HFFc6 (cell line): ENCODE results near the gene TECR. TPM values are rescaled to one million over a fixed set of nuclear protein-coding genes. Genes with fewer than 3 reads are reported as not detected.
A peak's percentile ranks its signal among the peaks of the same experiment; 100 is the strongest.

Source experiments
- DNase-seq: peaks from one replicate; pipeline ENCODE4 v3.0.0-alpha.2; 2018
- H3K27ac Mint-ChIP-seq: 2 replicates; pipeline ENCODE4 v1.8.0; 2020; ENCODE audit warnings: mild to moderate bottlenecking, mixed read lengths
- H3K27me3 Mint-ChIP-seq: 2 replicates; pipeline ENCODE4 v1.8.0; 2021; ENCODE audit warnings: mild to moderate bottlenecking, moderate library complexity, mixed read lengths; ENCODE audit not compliant: insufficient read depth
- H3K36me3 Mint-ChIP-seq: 2 replicates; pipeline ENCODE4 v1.8.0; 2021; ENCODE audit warnings: low read depth, mixed read lengths
- H3K4me1 Mint-ChIP-seq: 2 replicates; pipeline ENCODE4 v1.8.0; 2020; ENCODE audit warnings: low read depth, mixed read lengths
- H3K4me3 Mint-ChIP-seq: 2 replicates; pipeline ENCODE4 v1.8.0; 2020; ENCODE audit warnings: mild to moderate bottlenecking, moderate library complexity, mixed read lengths
- H3K9me3 Mint-ChIP-seq: 2 replicates; pipeline ENCODE4 v1.8.0; 2020; ENCODE audit warnings: mild to moderate bottlenecking, mixed read lengths
- total RNA-seq, 6 experiments: library from RNA; stranded (reverse); fragmentation: NEBNext Ultra II Directional; extraction: Animal tissue kit (Norgen Biotek cat#: 25700); gene quantifications; 2 replicates in 1 of 6; 3 replicates in 5 of 6; pipeline ENCODE4 v1.2.3, GENCODE V29; 2021
- TF ChIP-seq, protein P1 (sequence below): fragments of 200-600 bp; sonication (generic); IDR thresholded peaks from 2 replicates; pipeline ENCODE4 v1.5.0; 2021; ENCODE audit warnings: antibody characterized with exemption, mild to moderate bottlenecking

TECR gene
- total RNA-seq, 6 experiments from 2014 or later, result 101 to 132 (median 118) TPM

DNA sequence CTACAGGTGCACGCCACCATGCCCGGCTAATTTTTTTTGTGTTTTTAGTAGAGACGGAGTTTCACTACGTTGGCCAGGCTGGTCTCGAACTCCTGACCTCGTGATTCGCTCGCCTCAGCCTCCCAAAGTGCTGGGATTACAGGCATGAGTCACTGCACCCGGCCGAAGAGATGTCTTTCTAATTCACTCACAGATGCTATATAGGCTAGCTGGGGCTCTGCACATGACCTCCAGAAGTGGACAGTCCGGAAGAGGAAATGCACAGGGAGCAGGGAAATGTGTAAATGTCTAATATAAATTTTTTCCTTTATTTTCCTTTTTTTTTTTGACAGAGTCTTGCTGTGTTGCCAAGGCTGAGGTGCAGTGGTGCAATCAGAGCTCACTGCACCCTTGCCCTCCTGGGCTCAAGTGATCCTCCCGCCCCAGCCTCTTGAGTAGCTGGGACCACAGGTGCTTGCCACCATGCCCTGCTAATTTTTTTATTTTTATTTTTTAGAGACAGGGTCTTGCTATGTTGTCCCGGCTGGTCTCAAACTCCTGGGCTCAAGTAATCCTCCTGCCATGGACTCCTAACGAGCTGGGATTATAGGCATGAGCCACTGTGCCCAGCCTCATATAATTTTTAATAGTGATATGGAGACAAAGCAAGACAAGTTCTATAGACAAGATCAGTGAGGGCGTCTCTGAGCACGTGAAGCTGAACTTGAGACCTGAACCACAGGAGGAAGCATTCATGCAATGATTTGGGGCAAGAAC is 41.8 kb upstream of the TECR start:
- no peaks in the 10 kb centered on the region for H3K9me3 Mint-ChIP-seq
- DNase-seq, result peak; percentile 41
- no peak overlapping the region for H3K4me3 Mint-ChIP-seq
- H3K27me3 Mint-ChIP-seq, result no peaks in the 10 kb centered on the region; the same call in 1 of the 2 replicates
- peak overlapping the region; percentile 72 for H3K27ac Mint-ChIP-seq
- peaks cover 37% of the 10 kb centered on the region for H3K36me3 Mint-ChIP-seq
- TF ChIP-seq, protein P1, sequence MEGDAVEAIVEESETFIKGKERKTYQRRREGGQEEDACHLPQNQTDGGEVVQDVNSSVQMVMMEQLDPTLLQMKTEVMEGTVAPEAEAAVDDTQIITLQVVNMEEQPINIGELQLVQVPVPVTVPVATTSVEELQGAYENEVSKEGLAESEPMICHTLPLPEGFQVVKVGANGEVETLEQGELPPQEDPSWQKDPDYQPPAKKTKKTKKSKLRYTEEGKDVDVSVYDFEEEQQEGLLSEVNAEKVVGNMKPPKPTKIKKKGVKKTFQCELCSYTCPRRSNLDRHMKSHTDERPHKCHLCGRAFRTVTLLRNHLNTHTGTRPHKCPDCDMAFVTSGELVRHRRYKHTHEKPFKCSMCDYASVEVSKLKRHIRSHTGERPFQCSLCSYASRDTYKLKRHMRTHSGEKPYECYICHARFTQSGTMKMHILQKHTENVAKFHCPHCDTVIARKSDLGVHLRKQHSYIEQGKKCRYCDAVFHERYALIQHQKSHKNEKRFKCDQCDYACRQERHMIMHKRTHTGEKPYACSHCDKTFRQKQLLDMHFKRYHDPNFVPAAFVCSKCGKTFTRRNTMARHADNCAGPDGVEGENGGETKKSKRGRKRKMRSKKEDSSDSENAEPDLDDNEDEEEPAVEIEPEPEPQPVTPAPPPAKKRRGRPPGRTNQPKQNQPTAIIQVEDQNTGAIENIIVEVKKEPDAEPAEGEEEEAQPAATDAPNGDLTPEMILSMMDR, result no peak
- H3K4me1 Mint-ChIP-seq, result peaks cover 18% of the 10 kb centered on the region

DNA sequence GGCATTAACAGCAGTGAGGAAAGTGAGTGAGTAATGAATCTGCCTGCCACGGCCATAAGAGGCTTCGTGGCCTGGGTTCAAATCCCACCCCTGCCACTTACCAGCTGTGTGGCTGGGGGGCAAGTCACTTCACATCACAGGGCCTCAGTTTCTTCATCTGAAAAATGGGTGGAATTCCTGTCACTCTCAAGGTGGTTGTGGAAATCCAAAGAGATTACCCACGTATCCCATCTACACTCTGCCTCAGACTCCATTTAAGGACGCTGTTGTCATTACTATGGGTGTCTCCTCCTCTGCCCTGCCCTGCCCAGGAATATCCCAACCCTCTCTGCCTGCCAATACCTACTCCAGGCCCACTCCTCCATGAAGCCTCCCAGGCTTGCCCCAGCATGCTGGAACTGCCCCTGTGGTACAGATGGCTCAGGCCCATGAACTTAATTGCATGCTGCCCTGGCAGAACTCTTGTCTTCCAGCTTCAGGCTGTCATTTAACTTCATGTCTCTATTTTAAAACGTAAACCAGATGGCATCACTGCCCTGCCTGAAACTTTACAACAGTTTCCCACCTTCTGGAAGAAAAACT is 36.5 kb upstream of the TECR start:
- H3K4me1 Mint-ChIP-seq, result peaks cover 36% of the 10 kb centered on the region
- peak overlapping the region; percentile 74 for H3K27ac Mint-ChIP-seq
- H3K9me3 Mint-ChIP-seq, result no peaks in the 10 kb centered on the region
- no peaks in the 10 kb centered on the region; the same call in 1 of the 2 replicates for H3K27me3 Mint-ChIP-seq
- DNase-seq, result no peak
- TF ChIP-seq, protein P1, result no peak
- no peak overlapping the region for H3K4me3 Mint-ChIP-seq
- H3K36me3 Mint-ChIP-seq, result peaks cover 31% of the 10 kb centered on the region

DNA sequence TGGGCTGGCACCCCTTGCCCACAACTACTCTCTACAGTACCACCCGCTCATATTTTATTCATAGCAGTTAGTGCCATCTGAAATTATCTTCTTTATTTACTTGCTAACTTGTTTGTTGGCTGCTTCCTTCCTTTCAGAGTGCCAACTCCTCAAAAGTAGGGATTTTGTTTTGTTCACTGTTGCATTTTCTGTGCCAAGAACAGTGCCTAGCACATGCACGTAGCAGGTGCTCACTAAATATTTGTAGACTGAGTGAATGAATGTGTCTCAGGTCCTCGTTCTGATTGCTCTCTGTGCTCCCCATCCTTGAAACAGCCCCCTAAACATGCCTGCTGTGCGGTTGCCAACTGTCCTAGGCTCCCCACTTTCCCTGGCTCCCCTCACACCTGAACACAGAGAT is 35.0 kb upstream of the TECR start:
- no peaks in the 10 kb centered on the region for H3K9me3 Mint-ChIP-seq
- peak overlapping the region; percentile 93 for H3K4me3 Mint-ChIP-seq
- peaks cover 25% of the 10 kb centered on the region for H3K36me3 Mint-ChIP-seq
- H3K27me3 Mint-ChIP-seq, result no peaks in the 10 kb centered on the region; the same call in 1 of the 2 replicates
- TF ChIP-seq, protein P1, result no peak
- H3K27ac Mint-ChIP-seq, result peak overlapping the region; percentile 64
- H3K4me1 Mint-ChIP-seq, result peaks cover 35% of the 10 kb centered on the region
- no peak for DNase-seq

DNA sequence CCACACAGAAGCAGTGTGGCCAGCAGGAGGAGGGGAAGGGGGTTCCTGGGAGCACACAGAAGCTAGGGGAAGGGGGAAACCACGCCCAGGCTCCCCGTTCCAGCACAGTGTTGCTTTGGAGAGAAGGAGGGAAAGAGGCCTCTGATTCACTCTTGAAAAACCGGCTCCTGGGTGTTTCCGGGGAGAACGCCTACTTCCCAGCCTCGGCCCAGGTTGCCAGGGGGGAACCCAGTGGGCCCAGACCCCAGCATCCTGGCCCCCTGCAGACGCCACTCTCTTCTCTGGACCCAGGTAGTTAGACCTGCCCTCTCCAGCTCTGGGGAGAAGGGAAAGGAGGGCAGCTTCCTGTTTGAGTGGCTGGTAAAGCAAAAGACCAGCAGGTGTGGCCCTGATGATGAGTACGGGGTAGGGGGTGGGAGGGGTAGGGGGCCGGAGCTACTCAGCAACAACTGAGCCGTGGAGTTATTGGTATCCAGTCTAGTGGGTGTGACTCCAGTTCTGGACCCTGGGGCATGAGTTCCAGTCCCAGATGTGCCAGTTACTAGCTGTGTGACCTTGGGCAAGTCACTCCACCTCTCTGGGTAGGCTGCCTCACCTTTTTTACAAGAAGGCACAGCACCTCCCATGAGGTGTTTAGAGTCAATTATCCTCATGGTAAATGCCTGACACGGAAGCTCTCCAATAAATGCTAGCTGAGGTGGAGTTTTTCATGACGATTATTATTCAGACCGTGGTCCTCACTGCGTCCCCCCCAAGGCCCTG is 34.3 kb upstream of the TECR start:
- DNase-seq, result no peak
- Mint-ChIP-seq H3K4me1 (peaks cover 35% of the 10 kb centered on the region), H3K27me3 (no peaks in the 10 kb centered on the region; the same call in 1 of the 2 replicates), H3K36me3 (peaks cover 21% of the 10 kb centered on the region), H3K4me3 (peak overlapping the region; percentile 93), H3K27ac (peak overlapping the region; percentile 64), H3K9me3 (no peaks in the 10 kb centered on the region)
- TF ChIP-seq, protein P1, result no peak; the same call in 1 of the 2 replicates

DNA sequence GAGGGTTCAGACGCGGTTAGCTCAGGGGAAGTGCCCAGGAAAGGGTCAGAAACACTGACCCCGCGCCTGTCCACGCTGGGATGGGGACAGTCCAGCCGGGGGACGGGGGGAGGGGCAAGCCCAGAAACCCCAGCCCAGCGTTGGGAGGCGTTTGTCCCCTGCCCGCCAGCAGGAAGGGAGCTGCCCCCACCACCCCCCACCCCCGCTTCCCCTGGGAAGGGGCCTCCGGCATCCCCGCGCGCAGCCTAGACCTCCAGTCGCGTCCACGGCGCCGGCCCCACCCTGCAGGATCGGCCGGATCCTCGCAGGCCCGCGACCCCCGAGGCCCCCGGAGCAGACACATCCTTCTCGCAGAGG is 33.7 kb upstream of the TECR start:
- Mint-ChIP-seq H3K27ac (peak overlapping the region; percentile 64; the same call in 1 of the 2 replicates), H3K4me3 (peak overlapping the region; percentile 93), H3K36me3 (peaks cover 21% of the 10 kb centered on the region), H3K9me3 (no peaks in the 10 kb centered on the region), H3K4me1 (peaks cover 35% of the 10 kb centered on the region), H3K27me3 (no peaks in the 10 kb centered on the region; the same call in 1 of the 2 replicates)
- DNase-seq, result no peak
- TF ChIP-seq, protein P1, result no peak
